Activated T-cell treated with anti-CD3 and anti-CD28 coated beads, Interleukin-2, amount 50 U/mL, for 4 hours (primary cell): ENCODE data around the gene PELI2. TPM values are rescaled to one million over a fixed set of nuclear protein-coding genes. Genes with fewer than 3 reads are reported as not detected.

ENCODE experiments used
- ATAC-seq, 2 donors: fragments of 200-7000 bp; cut with Tn5 transposase; one replicate each; pipeline ENCODE4 v1.10.0; 2021
- DNase-seq: peaks from one replicate; pipeline ENCODE4 v3.0.0-alpha.2; 2020
- H3K27me3 Mint-ChIP-seq: one replicate; pipeline ENCODE4 v1.8.0; 2021; ENCODE audit warnings: low read depth, mixed read lengths
- H3K36me3 Mint-ChIP-seq: one replicate; pipeline ENCODE4 v1.8.0; 2022; ENCODE audit warnings: mixed read lengths; ENCODE audit not compliant: insufficient read depth
- H3K4me1 Mint-ChIP-seq: one replicate; pipeline ENCODE4 v1.8.0; 2021; ENCODE audit warnings: low read depth, mixed read lengths
- H3K4me3 Mint-ChIP-seq: one replicate; pipeline ENCODE4 v1.8.0; 2021; ENCODE audit warnings: mild to moderate bottlenecking, moderate library complexity, mixed read lengths
- H3K9me3 Mint-ChIP-seq: one replicate; pipeline ENCODE4 v1.8.0; 2021; ENCODE audit warnings: mixed read lengths
- total RNA-seq, 3 donors: library from RNA; stranded (reverse); gene quantifications; one replicate each; pipeline ENCODE4 v1.2.1, GENCODE V29; 2021

PELI2 gene
- total RNA-seq, 3 donors from 2014 or later: 1.4 to 4.2 (median 2.3) TPM

DNA sequence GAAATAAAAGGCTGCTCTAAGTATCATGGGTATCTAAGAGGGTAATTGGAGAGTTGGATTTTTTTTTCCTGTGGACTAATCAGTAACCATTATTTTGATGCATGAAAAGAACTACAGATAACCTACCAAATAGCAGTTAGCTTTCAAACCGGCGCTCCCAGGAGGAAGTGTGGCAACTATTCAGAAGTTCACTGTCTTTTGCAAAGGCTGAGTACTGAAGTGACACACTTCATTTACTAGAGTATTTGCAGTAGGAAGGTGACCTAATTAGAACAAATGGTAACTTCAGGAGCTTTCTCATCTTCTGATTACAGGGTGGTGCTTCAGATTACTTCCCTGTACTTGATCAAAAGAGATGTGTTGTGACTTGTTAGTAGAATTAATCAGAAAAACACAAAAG, 87.7 kb downstream of the PELI2 start:
- H3K4me3 Mint-ChIP-seq: no peak overlapping the region
- ATAC-seq (no peak), DNase-seq (no peak)
- H3K36me3 Mint-ChIP-seq: no peaks in the 10 kb centered on the region
- H3K9me3 Mint-ChIP-seq: no peaks in the 10 kb centered on the region
- no peaks in the 10 kb centered on the region for H3K27me3 Mint-ChIP-seq
- H3K4me1 Mint-ChIP-seq: no peaks in the 10 kb centered on the region

DNA sequence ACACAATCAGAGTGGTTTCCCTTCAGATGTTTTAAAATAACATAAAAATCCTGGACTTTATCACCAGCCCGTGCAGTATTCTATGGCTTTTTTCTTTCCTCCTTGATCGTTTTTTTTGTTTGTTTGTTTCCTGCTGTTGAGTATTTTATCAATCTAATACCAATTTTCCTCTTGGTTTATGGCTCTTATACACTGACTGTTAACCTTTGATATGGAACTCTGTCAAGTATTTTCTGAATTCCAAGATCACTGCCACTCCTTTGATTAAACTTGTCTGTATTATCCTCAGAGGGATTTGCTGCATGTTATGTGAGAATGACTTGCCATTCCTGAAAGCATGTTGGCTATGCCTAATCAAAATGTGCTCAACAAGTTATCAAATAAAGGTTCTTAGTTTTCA, 88.4 kb downstream of the PELI2 start:
- H3K36me3 Mint-ChIP-seq: no peaks in the 10 kb centered on the region
- ATAC-seq: no peak
- H3K27me3 Mint-ChIP-seq: no peaks in the 10 kb centered on the region
- H3K4me1 Mint-ChIP-seq: no peaks in the 10 kb centered on the region
- H3K9me3 Mint-ChIP-seq: no peaks in the 10 kb centered on the region
- H3K4me3 Mint-ChIP-seq: no peak overlapping the region
- DNase-seq: no peak

DNA sequence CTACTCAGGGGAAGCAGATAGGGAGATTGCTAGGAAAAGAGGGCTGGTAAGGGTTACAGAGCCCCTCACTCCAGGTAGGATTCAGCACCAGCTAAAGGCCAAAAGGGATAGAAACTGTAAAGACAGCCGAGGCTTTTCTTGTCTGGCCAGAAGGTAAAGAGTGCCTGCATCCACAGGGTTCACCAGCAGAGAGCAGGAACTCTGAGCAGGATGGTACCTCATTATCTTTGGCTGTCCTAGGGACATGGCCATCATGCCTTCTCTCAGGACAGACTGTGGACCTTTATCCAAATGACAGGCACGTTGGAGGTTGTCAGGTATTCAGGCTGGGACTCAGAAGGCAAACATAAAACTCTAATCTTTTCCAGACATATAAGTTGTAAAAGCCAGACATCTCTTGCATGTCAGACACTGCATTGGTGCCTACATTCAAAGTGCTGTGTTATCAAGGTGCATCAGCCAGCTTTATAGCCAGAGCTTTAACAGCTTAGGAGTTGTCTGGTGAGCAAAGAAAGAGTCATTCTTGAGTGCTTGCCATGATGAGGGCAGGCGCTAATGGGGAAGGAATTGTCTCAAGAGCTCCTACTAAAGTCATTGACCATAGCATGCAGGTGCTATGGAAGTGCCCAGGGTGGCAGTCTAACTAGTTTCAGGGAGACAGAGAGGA, 89.5 kb downstream of the PELI2 start:
- no peak for ATAC-seq
- no peaks in the 10 kb centered on the region for H3K36me3 Mint-ChIP-seq
- no peak for DNase-seq
- H3K9me3 Mint-ChIP-seq: no peaks in the 10 kb centered on the region
- no peaks in the 10 kb centered on the region for H3K27me3 Mint-ChIP-seq
- H3K4me1 Mint-ChIP-seq: no peaks in the 10 kb centered on the region
- H3K4me3 Mint-ChIP-seq: no peak overlapping the region

DNA sequence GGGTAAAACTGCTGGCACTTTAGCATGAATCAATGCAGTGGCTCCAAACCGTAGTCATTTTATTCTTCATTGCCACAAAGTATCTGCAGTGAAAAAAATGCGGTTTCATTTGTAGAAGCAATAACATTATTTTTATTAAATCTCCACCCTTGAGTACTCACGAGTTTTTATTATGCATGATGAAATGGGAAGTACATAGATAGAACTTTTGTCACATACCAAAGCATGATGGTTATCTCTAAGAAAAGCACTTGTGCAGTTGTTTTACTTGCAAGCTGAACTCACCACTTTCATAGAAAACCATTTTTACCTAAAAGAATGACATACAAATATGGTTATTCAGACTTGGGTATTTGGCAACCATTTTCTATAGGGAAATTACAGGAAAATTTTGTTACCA, 90.3 kb downstream of the PELI2 start:
- Mint-ChIP-seq H3K4me3 (no peak overlapping the region), H3K4me1 (peaks cover 4% of the 10 kb centered on the region), H3K27me3 (peaks cover 3% of the 10 kb centered on the region), H3K9me3 (no peaks in the 10 kb centered on the region), H3K36me3 (no peaks in the 10 kb centered on the region)
- ATAC-seq (no peak), DNase-seq (no peak)

DNA sequence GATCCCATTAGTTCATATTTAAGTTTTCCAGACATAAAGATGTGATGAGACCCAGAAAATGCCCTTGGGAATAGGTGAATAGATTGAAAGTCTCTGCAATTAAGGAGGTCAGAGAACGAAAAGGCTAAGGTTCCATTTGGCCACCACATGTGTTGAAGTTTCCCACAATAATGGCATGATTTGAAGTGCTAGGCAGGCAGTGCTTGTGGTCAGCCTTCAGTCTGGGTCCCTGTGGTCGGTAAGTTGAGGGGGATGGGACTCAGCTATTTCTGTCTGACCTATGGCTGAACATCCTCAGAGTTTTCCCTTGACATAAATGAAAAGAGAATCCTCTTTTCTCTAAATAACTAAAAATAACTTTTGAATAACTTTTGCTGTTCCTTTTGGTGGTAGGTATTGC, 92.4 kb downstream of the PELI2 start:
- Mint-ChIP-seq H3K36me3 (no peaks in the 10 kb centered on the region), H3K4me1 (peaks cover 15% of the 10 kb centered on the region), H3K4me3 (no peak overlapping the region), H3K27me3 (peaks cover 3% of the 10 kb centered on the region), H3K9me3 (no peaks in the 10 kb centered on the region)
- DNase-seq: no peak
- ATAC-seq: no peak

DNA sequence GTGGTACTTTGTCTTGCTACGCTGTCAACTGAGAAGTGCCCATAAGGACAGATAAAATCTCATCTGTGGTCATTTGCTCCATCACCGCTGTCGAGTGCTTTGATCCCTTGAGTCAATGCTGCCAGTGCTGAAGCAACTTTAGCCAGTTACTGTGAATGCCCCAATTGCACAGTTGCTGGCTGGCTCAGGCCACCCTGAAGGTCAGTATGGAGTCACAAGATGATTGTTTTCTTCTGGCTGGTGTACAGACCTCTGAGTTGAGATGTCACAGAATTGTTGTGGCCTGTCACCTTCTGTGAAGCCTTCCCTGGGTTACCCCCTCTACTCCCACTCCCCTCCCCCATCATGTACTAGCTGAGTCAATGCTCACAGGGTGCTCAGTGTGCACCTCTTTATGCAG, 92.9 kb downstream of the PELI2 start:
- DNase-seq: no peak
- Mint-ChIP-seq H3K27me3 (peaks cover 3% of the 10 kb centered on the region), H3K9me3 (no peaks in the 10 kb centered on the region), H3K4me3 (no peak overlapping the region), H3K4me1 (peaks cover 16% of the 10 kb centered on the region), H3K36me3 (no peaks in the 10 kb centered on the region)
- ATAC-seq: no peak

DNA sequence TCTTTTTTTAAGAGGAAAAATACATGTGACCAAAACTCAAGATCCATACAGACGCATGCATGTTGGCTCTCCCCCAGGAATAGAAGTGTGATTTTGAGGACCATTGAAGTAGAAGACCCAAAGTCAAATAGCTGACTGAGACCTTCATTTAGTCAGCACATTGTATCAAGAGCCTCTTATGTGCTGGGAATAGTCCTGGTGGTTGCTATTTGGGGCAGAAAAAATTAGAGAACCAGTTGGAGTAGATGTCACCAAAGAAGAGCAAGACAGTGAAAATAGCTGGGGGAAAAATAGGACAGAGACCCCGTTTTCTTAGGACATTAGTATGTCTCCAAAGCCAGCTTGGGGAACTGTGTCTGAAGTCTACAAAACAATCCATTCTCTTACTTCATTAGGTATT, 93.6 kb downstream of the PELI2 start:
- ATAC-seq: no peak
- Mint-ChIP-seq H3K9me3 (no peaks in the 10 kb centered on the region), H3K36me3 (no peaks in the 10 kb centered on the region)

DNA sequence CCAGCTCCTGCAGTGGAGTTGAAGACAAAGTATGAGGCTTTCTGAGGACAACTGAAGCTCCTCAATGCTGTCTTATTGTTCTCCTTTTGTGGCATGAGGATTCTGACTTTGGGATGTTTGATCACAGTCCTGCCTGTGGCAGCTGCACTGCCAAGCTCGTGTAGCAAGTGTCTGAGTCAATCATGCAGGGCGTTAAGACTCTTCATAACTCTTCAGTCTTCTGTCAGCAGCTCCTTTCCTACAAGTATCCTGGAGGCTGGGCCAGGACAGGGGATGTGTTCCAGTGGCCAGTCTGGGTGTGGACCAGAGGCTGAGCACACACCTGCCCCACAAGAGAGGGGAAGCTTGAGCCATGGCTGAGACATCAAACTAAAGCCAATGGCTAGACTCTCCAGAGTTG, 94.3 kb downstream of the PELI2 start:
- no peaks in the 10 kb centered on the region for H3K9me3 Mint-ChIP-seq
- H3K4me3 Mint-ChIP-seq: no peak overlapping the region
- H3K4me1 Mint-ChIP-seq: peaks cover 19% of the 10 kb centered on the region
- H3K36me3 Mint-ChIP-seq: no peaks in the 10 kb centered on the region
- ATAC-seq (no peak), DNase-seq (no peak)
- H3K27me3 Mint-ChIP-seq: peaks cover 3% of the 10 kb centered on the region

More for the DNA sequence above, 93.6 kb downstream of the PELI2 start:
- peaks cover 19% of the 10 kb centered on the region for H3K4me1 Mint-ChIP-seq
- DNase-seq: no peak
- H3K4me3 Mint-ChIP-seq: no peak overlapping the region
- H3K27me3 Mint-ChIP-seq: peaks cover 3% of the 10 kb centered on the region

DNA sequence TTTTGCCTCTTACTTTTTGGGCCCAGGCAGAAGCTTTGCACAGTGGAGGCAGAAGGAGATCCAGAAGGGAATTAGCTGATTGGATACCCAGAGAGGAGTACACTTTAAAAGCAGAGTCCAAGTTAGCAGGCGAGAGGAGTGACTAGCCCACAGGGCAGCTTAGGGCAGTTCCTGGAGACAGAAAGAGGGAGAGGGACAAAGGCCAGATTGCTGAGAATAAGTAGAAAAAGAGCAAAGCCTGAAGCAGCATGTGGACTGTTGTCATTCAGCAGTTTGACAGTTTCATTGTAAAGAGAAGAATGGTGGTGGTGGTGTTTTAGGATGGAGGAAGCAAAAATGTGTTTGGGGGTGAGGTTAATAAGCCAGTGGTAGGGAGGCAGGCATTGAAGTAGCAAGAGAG, 95.1 kb downstream of the PELI2 start:
- no peaks in the 10 kb centered on the region for H3K9me3 Mint-ChIP-seq
- H3K36me3 Mint-ChIP-seq: no peaks in the 10 kb centered on the region
- H3K4me1 Mint-ChIP-seq: peaks cover 19% of the 10 kb centered on the region
- ATAC-seq (no peak), DNase-seq (no peak)
- peaks cover 3% of the 10 kb centered on the region for H3K27me3 Mint-ChIP-seq
- H3K4me3 Mint-ChIP-seq: no peak overlapping the region

DNA sequence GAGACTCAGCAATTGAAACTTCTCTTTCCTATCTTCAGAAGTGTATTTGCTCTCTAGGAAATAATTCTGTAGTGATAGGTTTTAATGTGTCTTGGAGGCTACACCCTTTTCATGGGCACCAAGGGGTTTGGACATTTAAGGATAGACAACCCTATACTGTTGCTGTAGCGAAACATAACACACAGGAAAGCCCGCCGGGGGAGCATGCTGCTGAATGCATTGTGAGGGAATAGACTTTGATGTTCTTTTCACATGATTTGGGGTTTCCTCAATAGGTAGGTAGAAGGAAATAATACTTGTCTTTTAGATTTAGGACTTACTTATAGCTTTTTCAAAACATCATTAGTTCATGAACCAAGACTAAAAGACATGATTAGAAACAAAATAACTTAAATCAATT, 97.0 kb downstream of the PELI2 start:
- peaks cover 3% of the 10 kb centered on the region for H3K27me3 Mint-ChIP-seq
- peaks cover 19% of the 10 kb centered on the region for H3K4me1 Mint-ChIP-seq

DNA sequence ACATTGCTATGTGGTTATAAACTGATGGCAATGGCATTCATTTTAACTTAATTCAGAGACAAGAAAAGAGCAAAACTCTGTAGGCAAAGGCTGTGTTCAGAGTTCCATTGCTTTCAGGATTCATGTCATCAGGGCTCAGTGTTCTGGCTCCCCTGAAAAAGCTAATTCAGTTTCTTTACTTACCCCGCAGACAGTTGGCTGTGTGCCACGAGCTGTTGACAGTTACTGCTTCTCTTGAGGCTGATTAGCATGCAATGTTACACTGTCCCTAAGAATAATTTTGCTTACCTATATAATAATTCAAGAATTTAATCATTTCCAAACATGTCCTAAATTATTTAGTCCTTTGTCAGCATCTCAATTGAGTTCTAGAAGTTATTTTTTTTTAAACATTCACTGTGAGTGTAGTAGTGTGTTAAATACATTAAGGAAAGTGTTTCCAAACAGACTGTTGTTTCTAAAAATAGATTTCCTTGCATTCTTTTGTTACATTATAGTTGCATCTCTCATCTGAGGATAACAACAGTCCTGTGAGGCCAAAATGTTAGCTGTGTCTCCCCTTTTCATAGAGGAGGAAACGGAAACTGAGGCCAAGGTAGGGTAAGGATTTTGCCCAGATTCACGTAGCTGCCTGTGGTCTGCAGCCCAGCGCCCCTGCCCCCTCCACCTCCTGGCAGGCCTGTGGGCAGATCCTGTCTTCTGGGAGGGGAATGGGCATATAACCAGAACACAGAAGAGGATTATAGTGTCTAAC, 98.6 kb downstream of the PELI2 start:
- Mint-ChIP-seq H3K36me3 (no peaks in the 10 kb centered on the region), H3K27me3 (peaks cover 3% of the 10 kb centered on the region), H3K4me3 (no peak overlapping the region), H3K4me1 (peaks cover 19% of the 10 kb centered on the region), H3K9me3 (no peaks in the 10 kb centered on the region)
- ATAC-seq: no peak
- no peak for DNase-seq

More for the DNA sequence above, 97.0 kb downstream of the PELI2 start:
- no peaks in the 10 kb centered on the region for H3K36me3 Mint-ChIP-seq
- DNase-seq (no peak), ATAC-seq (no peak)
- no peak overlapping the region for H3K4me3 Mint-ChIP-seq
- H3K9me3 Mint-ChIP-seq: no peaks in the 10 kb centered on the region

DNA sequence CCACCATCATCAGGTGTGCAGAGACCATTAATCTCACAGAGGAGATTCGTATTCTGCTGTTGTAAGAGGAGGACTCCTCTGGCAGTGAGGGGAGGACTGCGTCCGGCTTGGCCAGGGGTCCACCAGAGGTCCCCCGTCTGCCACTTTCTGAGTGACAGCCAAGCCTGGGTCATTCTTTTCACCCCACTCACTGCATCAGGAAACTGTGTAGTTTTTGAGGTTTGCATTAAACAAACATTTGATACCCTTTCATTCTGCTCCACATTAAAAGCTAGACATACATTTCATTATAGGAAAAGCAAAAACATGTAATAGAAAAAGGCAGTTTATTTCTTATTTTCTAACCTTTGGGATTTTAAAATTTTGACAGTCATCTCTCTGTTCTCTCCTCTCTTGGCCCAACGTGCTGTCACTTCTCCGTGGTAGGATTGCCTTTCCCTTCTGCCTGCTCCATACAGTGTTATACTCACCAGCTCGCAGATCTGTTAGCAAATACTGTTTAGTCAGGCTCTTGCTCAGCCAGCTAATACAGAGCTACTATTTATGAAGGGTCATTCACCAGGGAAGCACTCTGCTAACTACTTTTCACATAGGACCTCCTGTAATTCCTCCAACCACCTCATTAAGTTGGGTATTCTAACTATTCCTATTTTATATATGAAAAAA, 99.3 kb downstream of the PELI2 start:
- ATAC-seq (no peak), DNase-seq (no peak)
- Mint-ChIP-seq H3K9me3 (no peaks in the 10 kb centered on the region), H3K4me1 (peaks cover 19% of the 10 kb centered on the region), H3K36me3 (no peaks in the 10 kb centered on the region), H3K4me3 (no peak overlapping the region), H3K27me3 (peaks cover 3% of the 10 kb centered on the region)

DNA sequence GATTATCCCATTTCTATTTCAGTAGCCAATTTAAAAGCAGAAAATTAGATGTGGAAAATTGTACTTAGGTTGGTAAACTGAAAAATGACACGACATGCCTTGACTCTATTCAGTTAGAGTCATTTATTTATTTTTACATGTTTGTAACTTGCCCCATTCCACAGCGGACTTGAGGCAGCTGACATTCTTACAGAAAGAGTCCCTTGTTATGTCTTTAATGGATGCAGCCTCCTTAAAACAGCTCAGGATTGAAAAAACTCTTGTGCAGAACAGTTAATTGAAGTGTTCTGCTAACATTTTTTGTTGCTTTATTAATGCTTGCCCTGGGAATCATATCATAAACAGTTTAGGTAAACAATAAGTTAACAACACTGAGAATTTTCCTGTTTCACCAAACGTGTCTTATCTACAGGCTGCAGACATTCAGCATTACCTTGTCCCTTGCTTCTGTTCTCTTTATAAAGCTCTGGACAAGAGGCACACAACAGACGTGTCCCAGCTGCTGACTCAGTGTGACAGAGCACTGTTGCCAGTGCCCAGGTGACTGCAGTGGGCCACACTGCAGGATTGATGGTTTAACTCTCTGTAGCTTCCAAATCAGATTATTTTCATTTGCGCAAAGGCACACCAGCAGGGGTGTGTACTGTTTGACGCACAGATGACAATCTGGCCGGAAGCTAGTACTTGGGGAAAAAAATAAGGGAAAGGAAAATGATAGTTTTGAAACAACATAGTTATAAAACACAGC, 101.6 kb downstream of the PELI2 start:
- peaks cover 1% of the 10 kb centered on the region for H3K36me3 Mint-ChIP-seq
- H3K4me1 Mint-ChIP-seq: peaks cover 8% of the 10 kb centered on the region
- ATAC-seq (no peak), DNase-seq (no peak)
- no peak overlapping the region for H3K4me3 Mint-ChIP-seq
- no peaks in the 10 kb centered on the region for H3K9me3 Mint-ChIP-seq
- no peaks in the 10 kb centered on the region for H3K27me3 Mint-ChIP-seq

DNA sequence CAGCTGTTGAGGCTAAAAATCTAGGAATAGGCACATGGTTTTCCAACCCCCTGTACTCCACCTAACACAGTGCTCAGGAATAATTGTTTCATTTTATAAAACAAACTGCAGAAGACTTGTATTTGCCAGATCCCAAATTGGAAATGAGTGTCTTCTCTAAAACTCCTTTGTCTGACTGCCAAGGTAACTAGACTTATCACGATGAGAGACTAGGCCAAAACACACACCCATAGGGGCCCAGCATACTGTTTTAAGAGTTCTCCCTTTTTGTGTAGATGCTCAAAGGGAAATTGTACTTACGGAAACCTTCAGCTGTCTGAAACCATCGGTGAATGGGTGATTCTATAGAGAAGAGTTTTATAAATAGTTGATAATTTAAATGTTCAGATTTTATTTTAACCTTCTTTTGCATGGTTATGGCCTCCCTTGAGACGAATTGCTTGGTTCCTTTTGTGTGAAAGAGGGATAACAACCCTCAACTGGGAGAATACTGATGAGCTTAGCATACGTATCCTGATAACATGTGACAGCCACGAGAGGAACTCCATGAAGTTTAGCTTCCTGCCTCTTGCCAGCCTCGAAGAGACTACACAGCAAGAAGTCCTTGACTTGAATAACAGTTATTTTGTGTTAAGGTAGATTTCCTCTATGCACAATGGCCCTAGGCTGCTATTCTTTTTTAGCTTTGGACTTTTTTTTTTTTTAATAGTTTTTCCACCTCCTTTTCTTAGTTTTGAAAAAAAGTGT, 103.3 kb downstream of the PELI2 start:
- no peak for ATAC-seq
- Mint-ChIP-seq H3K4me1 (no peaks in the 10 kb centered on the region), H3K4me3 (no peak overlapping the region)

More for the DNA sequence above, 103.3 kb downstream of the PELI2 start:
- no peaks in the 10 kb centered on the region for H3K27me3 Mint-ChIP-seq
- DNase-seq: no peak
- no peaks in the 10 kb centered on the region for H3K9me3 Mint-ChIP-seq
- peaks cover 5% of the 10 kb centered on the region for H3K36me3 Mint-ChIP-seq
